Measurements from ENCODE around the gene KATNBL1.
"Not testable (repeated sequence)": the region's sequence is repeated elsewhere in the genome, so short reads cannot be mapped to it uniquely, and the experiment has no call there.

KATNBL1 gene

DNA sequence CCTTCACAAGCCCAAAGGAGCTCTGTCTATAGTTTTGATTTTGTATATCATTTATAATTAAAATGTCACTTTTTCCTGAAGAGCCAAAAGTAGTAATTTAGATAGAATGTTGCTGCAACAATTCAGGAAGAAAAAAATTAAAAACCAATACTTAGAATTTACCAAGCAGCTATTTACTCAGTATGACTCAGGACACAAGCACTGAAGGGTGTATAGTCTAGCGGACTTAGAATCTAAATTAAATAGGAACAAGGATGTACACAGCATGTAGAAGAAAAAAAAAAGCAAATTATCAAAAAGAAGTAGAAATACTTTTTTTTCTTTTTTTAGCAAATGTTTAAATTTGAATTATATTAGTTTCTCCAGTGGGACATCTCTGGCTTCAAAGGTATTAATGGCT, 76.4 kb downstream of the KATNBL1 start:
- TF ChIP-seq, protein P1, sequence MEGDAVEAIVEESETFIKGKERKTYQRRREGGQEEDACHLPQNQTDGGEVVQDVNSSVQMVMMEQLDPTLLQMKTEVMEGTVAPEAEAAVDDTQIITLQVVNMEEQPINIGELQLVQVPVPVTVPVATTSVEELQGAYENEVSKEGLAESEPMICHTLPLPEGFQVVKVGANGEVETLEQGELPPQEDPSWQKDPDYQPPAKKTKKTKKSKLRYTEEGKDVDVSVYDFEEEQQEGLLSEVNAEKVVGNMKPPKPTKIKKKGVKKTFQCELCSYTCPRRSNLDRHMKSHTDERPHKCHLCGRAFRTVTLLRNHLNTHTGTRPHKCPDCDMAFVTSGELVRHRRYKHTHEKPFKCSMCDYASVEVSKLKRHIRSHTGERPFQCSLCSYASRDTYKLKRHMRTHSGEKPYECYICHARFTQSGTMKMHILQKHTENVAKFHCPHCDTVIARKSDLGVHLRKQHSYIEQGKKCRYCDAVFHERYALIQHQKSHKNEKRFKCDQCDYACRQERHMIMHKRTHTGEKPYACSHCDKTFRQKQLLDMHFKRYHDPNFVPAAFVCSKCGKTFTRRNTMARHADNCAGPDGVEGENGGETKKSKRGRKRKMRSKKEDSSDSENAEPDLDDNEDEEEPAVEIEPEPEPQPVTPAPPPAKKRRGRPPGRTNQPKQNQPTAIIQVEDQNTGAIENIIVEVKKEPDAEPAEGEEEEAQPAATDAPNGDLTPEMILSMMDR (IDR thresholded peaks at IDR 0.05; ENCODE audit: low read length, missing control alignments), result no peak
- no peak for DNase-seq (ENCODE audit: low read depth)
- H3K4me3 ChIP-seq (replicated peaks; ENCODE audit: low read depth, low read length), result no peak overlapping the region

- TF ChIP-seq, protein P1 (IDR thresholded peaks at IDR 0.05; ENCODE audit: low read length, missing control alignments), result no peak
- no peak for DNase-seq (ENCODE audit: low read depth)
- no peak overlapping the region for H3K4me3 ChIP-seq (replicated peaks; ENCODE audit: low read depth, low read length)
Observed at GRCh38 chr15:34132881-34133280, 77.0 kb downstream of the KATNBL1 start.

DNA sequence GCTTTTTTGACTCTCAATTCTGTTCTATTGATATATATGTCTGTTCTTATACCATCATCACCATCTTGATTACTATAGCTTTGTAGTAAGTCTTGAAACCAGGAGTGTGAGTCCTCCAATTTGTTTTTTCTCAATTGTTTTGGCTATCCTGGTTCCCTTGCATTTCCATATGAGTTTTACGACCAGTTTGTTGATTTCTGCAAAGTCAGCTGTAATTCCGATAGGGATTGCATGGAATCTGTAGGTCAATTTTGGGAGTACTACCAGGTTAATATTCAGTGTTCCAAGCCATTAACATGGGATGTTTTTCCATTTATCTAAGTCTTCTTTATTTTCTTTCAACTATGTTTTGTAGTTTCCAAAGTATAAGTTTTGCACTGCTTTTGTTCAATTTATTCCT, 81.0 kb downstream of the KATNBL1 start:
- no peak overlapping the region for H3K4me3 ChIP-seq (replicated peaks; ENCODE audit: low read depth, low read length)
- TF ChIP-seq, protein P1 (IDR thresholded peaks at IDR 0.05; ENCODE audit: low read length, missing control alignments), result no peak
- no peak for DNase-seq (ENCODE audit: low read depth)

DNA sequence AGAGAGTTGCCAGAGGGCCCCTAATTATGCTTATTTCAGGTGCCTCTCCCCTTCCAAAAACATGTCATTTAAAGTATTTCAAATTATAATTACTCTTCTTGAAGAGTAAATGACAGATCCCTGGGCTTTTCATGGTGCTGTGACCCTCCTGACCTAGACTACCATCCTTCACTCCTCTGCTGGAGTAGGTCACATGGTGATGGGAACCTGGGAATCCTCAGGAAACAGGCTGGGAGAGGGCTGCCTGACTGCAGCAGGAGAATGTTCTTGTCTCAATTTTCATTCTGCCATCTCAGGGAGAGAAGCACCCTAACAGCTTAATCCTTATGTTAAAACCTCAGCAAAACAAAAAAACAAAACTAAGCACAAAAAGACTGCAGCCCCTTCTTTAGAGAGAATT, 83.4 kb downstream of the KATNBL1 start:
- TF ChIP-seq, protein P1 (IDR thresholded peaks at IDR 0.05; ENCODE audit: low read length, missing control alignments), result no peak
- no peak overlapping the region for H3K4me3 ChIP-seq (replicated peaks; ENCODE audit: low read depth, low read length)
- DNase-seq (ENCODE audit: low read depth), result no peak

- TF ChIP-seq, protein P1 (IDR thresholded peaks at IDR 0.05; ENCODE audit: low read length, missing control alignments), result no peak
- H3K4me3 ChIP-seq (replicated peaks; ENCODE audit: low read depth, low read length), result no peak overlapping the region
- no peak for DNase-seq (ENCODE audit: low read depth)
Observed at GRCh38 chr15:34125945-34126344, 84.0 kb downstream of the KATNBL1 start.

- TF ChIP-seq, protein P1 (IDR thresholded peaks at IDR 0.05; ENCODE audit: low read length, missing control alignments), result no peak
- DNase-seq (ENCODE audit: low read depth), result no peak
Observed at GRCh38 chr15:34124651-34125050, 85.2 kb downstream of the KATNBL1 start.

GRCh38 chr15:34122771-34123183, 87.1 kb downstream of the KATNBL1 start:
- H3K4me3 ChIP-seq (replicated peaks; ENCODE audit: low read depth, low read length), result no peak overlapping the region
- TF ChIP-seq, protein P1 (IDR thresholded peaks at IDR 0.05; ENCODE audit: low read length, missing control alignments), result no peak
- peak; percentile 91 for DNase-seq (ENCODE audit: low read depth)

More at GRCh38 chr15:34124651-34125050, 85.2 kb downstream of the KATNBL1 start:
- no peak overlapping the region for H3K4me3 ChIP-seq (replicated peaks; ENCODE audit: low read depth, low read length)

GRCh38 chr15:34121786-34122185, 88.1 kb downstream of the KATNBL1 start:
- not testable (repeated sequence) for DNase-seq (ENCODE audit: low read depth); H3K4me3 ChIP-seq (replicated peaks; ENCODE audit: low read depth, low read length)

DNA sequence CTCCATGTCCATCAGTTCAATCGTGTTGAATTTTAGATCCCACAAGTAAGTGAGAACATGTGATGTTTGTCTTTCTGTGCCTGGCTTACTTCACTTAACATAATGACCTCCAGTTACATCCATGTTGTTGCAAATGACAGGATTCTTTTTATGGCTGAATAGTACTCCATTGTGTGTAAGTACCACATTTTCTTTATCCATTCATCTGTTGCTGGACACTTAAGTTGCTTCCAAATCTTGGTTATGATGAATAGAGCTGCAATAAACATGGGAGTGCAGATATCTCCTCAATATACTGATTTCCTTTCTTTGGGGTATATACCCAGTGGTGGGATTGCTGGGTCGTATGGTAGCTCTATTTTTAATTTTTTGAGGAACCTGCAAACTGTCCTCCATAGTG, 89.5 kb downstream of the KATNBL1 start:
- DNase-seq (ENCODE audit: low read depth); H3K4me3 ChIP-seq (replicated peaks; ENCODE audit: low read depth, low read length): not testable (repeated sequence)
